ENCODE measurements around the gene TAL2.

TAL2 gene

DNA sequence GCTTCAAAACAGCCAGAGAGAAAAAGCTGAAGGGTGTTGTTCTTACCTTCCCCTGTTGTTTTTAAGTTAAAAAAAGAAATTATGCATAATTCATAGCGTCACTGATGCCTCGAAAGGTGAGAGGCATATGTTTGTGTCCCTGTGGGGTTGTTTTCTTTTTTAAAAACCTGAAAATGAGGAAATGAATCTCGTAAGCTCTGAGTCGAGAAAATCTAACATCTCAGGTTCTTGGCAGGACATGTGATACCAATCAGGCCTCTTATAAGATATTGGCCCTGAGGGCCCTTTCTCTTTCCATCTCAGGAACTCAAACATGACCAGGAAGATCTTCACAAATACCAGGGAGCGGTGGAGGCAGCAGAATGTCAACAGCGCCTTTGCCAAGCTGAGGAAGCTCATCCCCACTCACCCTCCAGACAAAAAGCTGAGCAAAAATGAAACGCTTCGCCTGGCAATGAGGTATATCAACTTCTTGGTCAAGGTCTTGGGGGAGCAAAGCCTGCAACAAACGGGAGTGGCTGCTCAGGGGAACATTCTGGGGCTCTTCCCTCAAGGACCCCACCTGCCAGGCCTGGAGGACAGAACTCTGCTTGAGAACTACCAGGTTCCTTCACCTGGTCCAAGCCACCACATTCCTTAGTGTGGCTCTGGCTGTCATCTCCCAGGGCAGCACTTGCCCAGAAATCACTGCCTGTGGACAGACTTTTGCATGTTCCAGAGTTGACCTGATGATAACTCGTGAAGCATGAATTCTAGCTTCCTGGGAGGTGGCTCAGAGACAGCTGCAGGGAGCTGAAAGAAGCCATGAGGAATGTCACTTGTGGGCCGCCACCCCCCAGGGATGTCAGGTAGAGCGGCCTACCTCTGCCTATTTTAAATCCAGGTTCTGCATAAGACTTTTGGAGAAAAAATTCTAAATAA is at the start of gene TAL2:
TAL2 (plus strand) TSS at position 274 of the 921 bp plus-strand sequence; CDS start at position 314, 40 bp downstream.
- no peak for DNase-seq (ENCODE audit: low read depth)

DNA sequence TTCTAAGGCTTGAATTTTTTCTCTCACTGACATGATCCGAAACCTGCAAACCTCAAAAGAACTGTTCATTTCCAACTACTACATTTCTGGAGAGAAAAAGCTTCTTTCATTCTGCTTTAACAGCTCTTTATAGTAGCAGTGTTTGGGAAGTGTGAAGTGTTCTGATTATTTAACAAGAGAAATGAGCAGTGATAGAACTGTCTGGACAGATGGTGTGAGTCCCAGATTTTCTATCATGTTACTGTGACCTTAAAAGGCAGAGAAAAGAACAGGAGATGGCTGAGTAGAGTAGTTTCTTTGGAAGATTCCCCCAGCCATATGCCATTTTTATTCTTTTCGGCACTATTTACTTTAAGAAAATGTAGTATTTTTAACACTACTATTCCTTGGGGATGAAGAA is 41.3 kb upstream of the TAL2 start:
- no peak for DNase-seq (ENCODE audit: low read depth)

DNA sequence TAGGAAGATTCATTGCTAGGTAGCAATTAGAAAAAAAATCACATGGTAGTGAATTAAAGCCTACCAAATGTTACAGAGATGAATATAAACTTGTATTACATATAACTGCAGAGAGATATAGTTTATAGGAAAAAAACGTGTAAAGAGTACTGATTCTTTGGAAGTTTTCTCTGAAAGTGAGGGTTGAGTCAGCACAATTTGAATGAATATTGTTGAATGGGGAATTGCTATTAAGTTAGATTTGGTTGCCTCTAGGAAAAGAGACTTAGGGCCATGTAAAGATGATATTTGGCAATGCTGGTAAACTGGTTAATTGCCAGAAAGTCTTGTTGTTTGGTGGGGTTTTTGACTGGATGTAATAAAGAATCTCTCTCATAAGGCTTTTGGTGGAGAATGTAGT is 37.2 kb upstream of the TAL2 start:
- DNase-seq (ENCODE audit: low read depth): no peak

- no peak for DNase-seq (ENCODE audit: low read depth)
Observed at GRCh38 chr9:105632807-105633206, 29.4 kb upstream of the TAL2 start.

- no peak for DNase-seq (ENCODE audit: low read depth)
Observed at GRCh38 chr9:105633411-105633810, 28.8 kb upstream of the TAL2 start.

- DNase-seq (ENCODE audit: low read depth): no peak
Observed at GRCh38 chr9:105636331-105636730, 25.9 kb upstream of the TAL2 start.

DNA sequence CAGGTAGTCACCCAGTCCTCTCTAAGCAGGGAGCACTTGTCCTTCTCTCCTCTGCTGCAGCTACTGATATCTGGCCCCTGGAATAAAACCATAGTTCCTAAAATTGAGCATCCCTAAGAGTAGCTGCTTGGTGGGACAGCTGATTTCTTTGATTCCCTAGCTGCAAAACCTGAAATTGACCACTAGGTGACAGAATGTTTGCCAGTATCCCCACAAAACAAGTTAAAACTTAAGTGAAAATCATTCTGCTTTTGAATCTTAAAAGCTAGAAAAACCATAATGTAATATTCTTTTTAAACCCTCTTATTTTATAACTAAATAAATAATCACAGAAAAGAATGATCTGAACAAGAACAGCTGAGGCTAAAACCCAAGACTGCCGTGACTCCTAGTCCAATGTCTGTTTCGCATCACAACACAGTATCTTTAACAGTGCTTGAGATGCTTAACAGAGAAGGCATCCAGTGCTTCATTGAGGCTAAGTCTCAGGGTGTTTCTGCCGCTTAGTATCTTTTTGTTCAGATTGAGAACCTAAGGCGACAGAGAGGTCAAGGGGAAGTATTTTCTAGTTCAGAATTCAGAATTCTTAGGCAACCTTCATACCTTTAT is 24.4 kb upstream of the TAL2 start:
- no peak for DNase-seq (ENCODE audit: low read depth)

DNA sequence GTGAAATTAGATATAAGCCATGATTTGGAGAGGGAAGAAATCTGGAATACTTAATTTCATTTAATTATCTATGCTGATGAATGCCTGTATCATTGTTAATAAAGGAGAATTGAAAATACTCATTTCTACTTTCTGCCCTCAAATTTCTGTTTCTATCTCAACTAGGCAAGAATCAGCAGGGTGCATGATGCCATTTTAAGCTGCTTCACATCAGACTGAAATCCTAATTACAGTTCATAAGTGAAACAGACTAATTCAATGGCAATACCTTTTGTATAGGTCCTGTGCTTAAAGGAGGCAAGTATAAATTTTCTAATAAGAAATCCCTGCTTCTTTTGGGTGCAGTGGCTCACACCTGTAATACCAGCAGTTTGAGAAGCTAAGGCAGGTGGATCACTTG is 22.3 kb upstream of the TAL2 start:
- no peak for DNase-seq (ENCODE audit: low read depth)

- DNase-seq (ENCODE audit: low read depth): no peak
Observed at GRCh38 chr9:105643795-105644194, 18.5 kb upstream of the TAL2 start.

DNA sequence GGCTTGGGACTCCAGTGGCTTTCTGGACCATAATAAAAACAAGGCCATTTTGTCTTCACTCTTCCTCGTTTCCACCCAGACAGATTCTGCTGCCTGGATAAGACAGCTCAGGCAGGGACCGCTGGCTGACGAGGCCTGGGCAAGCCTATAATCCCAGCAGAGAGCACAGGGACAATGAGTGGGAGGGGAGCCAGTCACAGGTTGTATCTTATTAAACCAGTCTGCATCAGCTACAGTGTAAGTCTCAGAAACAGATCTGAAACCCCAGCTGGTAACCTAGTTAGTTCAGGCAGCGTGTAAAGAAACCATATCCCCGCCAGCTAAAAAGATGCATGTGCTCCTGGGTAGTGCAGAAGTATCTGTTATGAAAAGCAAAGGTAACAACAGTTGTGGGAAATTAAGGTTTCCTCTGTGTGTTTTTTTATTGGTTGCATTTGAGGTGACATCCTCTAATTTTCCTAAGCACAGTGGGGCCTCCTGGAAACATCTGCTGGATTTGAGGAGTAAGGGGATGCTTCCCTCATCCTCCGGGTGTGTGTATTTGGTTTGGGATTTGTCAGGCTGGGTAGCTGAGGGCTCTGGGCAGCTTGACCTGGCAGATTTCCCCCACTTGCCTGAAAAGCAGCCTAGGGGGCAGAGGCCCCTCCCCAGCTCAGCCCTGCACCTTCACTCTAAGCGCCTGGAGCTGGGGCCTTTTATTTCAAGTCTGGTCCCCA is 15.2 kb upstream of the TAL2 start:
- no peak for DNase-seq (ENCODE audit: low read depth)

- DNase-seq (ENCODE audit: low read depth): no peak
Observed at GRCh38 chr9:105647595-105648349, 14.5 kb upstream of the TAL2 start.

DNA sequence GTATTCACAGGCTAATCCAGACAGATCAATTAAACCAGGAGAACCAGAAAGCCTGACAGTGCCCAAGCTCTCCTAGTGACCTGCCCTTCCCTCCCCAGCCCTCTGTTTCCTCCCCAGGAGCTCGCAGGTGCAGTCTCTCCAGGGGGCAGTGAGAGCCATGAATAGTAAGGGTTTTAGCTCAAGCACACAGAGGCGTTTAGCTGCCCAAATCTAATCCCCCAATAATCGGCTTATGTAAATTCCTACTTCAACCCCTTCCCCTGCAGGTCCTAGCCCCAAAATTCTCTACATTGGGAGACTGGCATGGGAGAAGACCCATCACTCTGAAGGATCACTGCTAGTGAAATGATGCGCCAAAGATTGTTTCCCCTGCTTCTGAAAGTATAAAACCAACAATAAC is 10.5 kb upstream of the TAL2 start:
- DNase-seq (ENCODE audit: low read depth): no peak

- DNase-seq (ENCODE audit: low read depth): no peak
Observed at GRCh38 chr9:105656131-105656921, 5.9 kb upstream of the TAL2 start.

DNA sequence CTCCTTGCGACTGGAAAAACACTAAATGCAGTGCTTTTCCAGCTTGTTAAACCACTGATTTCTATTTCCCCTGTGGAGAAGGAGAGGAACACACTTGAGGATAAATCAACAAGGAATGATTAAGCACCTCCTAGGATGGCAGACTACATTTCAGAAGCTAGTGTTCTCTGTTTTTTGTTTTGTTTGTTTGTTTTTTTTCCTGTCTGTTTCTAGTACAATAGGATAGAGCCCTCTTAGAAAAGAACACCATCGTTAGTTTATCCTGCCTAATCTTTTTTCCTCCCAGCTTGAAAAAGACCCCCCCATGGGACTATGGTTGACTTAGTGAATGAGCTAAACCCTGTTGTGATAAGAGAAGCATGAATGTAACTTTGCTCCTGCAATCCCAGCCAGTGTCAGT is 3.9 kb upstream of the TAL2 start:
- DNase-seq (ENCODE audit: low read depth): no peak

- DNase-seq (ENCODE audit: low read depth): no peak
Observed at GRCh38 chr9:105661011-105661410, 1.2 kb upstream of the TAL2 start.

DNA sequence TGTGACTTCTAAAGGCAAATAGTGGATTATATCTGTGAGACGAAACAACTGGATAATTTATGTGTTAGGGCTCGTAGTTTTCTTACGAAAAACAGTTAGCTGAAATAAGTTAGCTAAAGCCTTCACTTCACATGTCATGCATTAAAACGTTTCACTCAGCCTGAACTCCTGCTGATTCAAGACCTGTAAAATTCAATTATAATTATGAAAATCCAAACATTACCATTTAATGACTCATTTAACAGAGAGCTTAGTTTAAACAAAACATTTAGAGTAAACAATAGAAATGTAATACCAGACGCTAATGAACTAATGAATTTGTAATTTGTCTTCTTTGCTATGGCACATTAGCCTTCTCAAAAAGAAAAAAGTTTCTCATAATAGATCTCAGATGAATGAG is 1.7 kb downstream of the TAL2 start:
- DNase-seq (ENCODE audit: low read depth): no peak

DNA sequence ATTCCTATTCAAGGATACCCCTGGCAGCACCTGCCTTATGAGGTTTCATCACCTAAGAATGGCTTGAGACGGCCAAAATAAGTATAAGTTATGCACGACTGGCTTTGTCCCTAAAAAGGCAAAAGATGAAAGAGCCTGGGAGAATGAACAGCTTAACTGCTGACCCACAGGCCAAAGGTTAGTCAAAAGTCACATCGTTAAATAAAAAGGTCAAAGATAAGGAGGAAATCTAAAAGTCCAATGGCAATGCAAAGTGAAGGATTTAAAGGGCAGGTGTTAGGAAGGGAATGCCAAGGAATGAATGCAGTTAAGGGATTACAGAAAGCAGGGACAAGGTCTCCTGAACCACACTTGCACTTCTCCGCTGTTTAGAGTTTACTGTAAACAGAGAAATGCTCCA is 5.6 kb downstream of the TAL2 start:
- DNase-seq (ENCODE audit: low read depth): no peak

GRCh38 chr9:105670315-105670714 is 8.1 kb downstream of the TAL2 start:
- no peak for DNase-seq (ENCODE audit: low read depth)

DNA sequence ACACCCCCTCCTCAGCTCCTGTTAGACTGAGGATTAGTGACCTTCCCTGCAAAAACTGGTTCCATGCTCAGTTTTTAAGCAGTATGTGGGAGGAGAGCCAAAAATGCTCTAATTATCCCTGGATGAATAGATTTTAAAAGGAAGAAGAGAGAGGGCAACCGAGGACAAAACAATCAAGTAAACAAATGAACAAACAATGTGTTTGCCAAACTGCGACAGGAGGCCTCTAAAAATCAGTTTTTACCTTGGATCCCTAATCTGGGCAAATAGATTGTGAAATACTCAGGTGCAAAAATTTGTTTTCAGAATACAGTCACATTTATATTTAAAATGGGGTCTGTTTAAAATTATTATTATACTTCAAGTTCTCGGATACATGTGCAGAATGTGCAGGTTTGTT is 8.5 kb downstream of the TAL2 start:
- no peak for DNase-seq (ENCODE audit: low read depth)

DNA sequence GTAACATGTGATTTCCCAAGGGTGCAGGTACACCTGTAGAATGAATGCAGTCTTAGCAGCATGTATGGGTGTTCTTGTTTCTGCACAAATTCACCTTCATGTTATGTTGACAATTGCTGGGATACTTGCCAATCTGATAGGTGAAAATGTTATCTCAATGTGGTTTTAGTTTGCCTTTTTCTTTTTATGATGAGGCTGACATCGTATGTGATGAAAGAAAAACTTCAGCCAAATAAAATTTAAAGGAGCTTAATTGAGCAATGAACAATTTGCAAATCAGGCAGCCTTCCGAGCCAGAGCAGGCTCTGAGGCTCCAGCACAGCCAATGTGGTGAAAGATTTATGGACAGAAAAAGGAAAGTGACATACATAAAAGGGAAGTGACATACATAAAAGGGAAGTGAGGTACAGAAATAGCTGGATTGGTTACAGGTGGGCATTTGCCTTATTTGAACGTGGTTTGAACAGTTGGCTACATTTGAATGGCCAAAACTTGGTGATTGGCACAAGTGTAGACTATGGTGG is 10.5 kb downstream of the TAL2 start:
- DNase-seq (ENCODE audit: low read depth): no peak

- DNase-seq (ENCODE audit: low read depth): no peak
Observed at GRCh38 chr9:105673850-105674387, 11.7 kb downstream of the TAL2 start.
